GM21825 (cell line): ENCODE measurements around the gene SIN3A.

Experiments used
- ATAC-seq: cut with Tn5 transposase; IDR thresholded peaks from one replicate; pipeline ENCODE4 v1.9.1; 2021; ENCODE audit warnings: mild to moderate bottlenecking, moderate library complexity; ENCODE audit not compliant: unreplicated experiment

SIN3A gene

GRCh38 chr15:75380773-75381172 is 70.7 kb downstream of the SIN3A start:
- no peak for ATAC-seq

- no peak for ATAC-seq
These were observed 79.4 kb downstream of the SIN3A start for GRCh38 chr15:75371901-75372688.

- no peak for ATAC-seq
These were observed 80.0 kb downstream of the SIN3A start for GRCh38 chr15:75371486-75371885.

- ATAC-seq: no peak
These were observed 81.5 kb downstream of the SIN3A start for GRCh38 chr15:75369897-75370581.

GRCh38 chr15:75368689-75369239 is 82.7 kb downstream of the SIN3A start:
- ATAC-seq: peak; percentile 10

GRCh38 chr15:75367913-75368688 is 83.4 kb downstream of the SIN3A start, which contains the start of gene MAN2C1:
TSS of gene MAN2C1 (minus strand) at chr15:75368607. CDS start at chr15:75368583, 24 bp downstream.
- peak; percentile 73 for ATAC-seq

- no peak for ATAC-seq
These were observed 84.0 kb downstream of the SIN3A start for GRCh38 chr15:75367406-75367912.

GRCh38 chr15:75367006-75367405 is 84.5 kb downstream of the SIN3A start:
- ATAC-seq: no peak

GRCh38 chr15:75366163-75366562 is 85.3 kb downstream of the SIN3A start:
- no peak for ATAC-seq

GRCh38 chr15:75364881-75365280 is 86.6 kb downstream of the SIN3A start:
- no peak for ATAC-seq

- ATAC-seq: no peak
These were observed 87.7 kb downstream of the SIN3A start for GRCh38 chr15:75363786-75364185.

- no peak for ATAC-seq
These were observed 88.7 kb downstream of the SIN3A start for GRCh38 chr15:75362642-75363249.

GRCh38 chr15:75361989-75362641 is 89.4 kb downstream of the SIN3A start:
- ATAC-seq: no peak

GRCh38 chr15:75361361-75361988 is 90.0 kb downstream of the SIN3A start:
- ATAC-seq: no peak

- ATAC-seq: no peak
These were observed 90.6 kb downstream of the SIN3A start for GRCh38 chr15:75360856-75361255.

GRCh38 chr15:75360391-75360790 is 91.1 kb downstream of the SIN3A start:
- no peak for ATAC-seq

GRCh38 chr15:75359537-75360250 is 91.8 kb downstream of the SIN3A start:
- no peak for ATAC-seq

GRCh38 chr15:75358771-75359536 is 92.5 kb downstream of the SIN3A start:
- no peak for ATAC-seq
